AG10803 (cell line): ENCODE measurements around the gene IKZF1.

Experiments used
- DNase-seq: peaks from one replicate; pipeline ENCODE4 v3.0.0; 2010; ENCODE audit warnings: low read depth
- H3K4me3 ChIP-seq: 2 replicates; pipeline ENCODE4 v1.5.1; 2011; ENCODE audit warnings: mild to moderate bottlenecking, low read length, control low read depth
- TF ChIP-seq, protein P1 (sequence below): conservative IDR thresholded peaks from 2 replicates; pipeline ENCODE4 v1.5.1; 2011; ENCODE audit warnings: mild to moderate bottlenecking, low read length, control low read depth, inconsistent platforms

The IKZF1 gene

DNA sequence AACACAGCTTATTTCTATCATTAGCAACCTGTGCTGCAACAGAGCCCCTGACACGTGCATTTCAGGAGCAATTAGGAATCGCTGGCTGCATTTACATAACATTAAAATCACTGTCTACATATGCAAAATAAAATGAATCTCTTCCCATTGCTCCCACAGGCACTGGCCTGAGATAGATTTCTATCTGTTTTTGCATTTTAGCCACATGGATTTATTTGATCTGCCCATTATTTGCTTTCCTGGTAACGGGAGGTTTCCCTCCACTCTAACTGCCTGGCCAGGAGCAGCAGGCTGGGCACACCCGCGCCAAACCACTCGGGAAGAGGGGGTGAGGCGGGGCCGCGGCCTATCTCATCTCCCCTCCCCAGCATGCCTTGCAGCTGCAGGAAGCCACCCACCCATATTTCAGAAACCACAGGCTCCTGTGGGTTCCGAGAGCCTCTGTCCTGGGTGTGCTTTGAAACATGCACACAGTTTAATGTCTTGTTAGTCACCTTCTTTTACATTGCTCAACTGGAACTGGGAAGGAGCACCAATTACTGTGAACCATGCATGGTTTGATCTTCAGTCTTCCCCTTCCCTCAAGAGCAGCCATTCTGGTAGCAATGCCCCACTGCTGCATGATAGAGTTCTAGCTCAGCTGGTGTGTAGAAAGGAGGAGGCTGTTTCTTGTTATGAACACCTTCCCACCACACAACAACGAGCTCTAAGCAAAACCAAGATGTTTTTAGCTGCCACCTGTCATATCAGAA lies 37.7 kb upstream of the IKZF1 start:
- TF ChIP-seq, protein P1, sequence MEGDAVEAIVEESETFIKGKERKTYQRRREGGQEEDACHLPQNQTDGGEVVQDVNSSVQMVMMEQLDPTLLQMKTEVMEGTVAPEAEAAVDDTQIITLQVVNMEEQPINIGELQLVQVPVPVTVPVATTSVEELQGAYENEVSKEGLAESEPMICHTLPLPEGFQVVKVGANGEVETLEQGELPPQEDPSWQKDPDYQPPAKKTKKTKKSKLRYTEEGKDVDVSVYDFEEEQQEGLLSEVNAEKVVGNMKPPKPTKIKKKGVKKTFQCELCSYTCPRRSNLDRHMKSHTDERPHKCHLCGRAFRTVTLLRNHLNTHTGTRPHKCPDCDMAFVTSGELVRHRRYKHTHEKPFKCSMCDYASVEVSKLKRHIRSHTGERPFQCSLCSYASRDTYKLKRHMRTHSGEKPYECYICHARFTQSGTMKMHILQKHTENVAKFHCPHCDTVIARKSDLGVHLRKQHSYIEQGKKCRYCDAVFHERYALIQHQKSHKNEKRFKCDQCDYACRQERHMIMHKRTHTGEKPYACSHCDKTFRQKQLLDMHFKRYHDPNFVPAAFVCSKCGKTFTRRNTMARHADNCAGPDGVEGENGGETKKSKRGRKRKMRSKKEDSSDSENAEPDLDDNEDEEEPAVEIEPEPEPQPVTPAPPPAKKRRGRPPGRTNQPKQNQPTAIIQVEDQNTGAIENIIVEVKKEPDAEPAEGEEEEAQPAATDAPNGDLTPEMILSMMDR, result no peak
- no peak overlapping the region for H3K4me3 ChIP-seq
- no peak for DNase-seq

DNA sequence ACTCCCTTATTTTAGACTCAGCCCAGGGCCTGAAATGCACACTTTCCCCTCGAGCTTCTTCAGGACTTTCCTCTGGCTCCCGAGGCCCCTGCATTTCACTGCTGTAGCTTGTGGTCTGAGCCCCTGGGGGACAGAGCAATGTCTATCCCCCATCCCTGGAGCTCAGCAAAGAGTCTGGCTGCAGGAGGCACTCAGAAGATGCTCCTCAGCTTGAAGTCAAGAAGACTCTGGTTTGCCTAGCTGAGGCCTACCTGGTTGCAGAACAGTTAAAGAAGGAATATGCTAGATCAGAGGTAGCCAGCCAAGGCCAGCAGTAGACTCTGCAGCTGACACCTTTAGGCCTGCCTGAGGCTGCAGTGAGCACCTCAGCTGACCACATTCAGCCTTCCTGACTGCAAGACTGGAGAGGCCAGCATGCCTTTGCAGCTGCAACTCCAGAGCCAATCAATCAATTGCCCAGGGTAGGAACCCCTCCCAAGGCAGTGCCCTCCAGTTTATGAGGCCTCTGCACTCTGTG lies 36.9 kb upstream of the IKZF1 start:
- TF ChIP-seq, protein P1, result no peak
- no peak for DNase-seq
- no peak overlapping the region for H3K4me3 ChIP-seq

DNA sequence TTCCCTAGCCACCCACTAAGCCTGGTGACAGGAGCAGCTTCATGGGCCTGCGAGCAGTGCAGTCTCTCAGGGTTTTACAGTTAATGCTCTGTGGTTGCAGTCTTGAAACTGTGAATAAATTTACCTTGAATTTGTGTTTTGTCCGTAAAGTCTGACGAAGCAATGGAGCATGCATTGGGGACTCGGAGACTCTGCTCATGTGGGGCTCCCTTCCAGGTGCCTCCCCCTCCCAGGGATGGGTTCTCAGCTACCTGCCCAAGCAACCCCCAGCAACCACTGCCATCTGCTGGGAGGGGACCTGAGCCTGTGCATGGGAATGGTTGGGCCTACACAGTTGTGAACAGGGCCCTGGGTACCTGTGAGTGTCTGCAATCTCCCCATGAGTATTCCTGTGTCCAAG lies 36.3 kb upstream of the IKZF1 start:
- DNase-seq, result no peak
- H3K4me3 ChIP-seq, result no peak overlapping the region
- TF ChIP-seq, protein P1, result no peak

DNA sequence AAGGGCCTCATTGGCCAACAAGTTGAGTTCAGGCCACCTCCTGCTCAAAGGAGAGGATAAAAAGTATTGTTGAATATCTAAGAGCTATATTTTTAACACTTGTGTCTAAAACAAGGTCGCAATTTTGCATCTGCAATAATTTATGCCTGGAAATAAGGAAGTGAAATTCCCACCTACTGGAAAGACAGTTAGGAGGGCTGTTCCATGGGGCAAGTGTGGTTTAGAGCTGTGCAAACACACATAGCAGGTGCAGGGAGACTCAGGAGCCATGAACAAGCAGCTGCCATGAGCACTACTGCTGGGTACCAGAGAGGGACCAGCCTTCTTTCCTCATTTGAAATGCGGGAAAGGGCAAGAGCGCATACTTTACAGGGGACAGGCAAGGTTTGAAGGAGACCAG lies 35.5 kb upstream of the IKZF1 start:
- no peak overlapping the region for H3K4me3 ChIP-seq
- DNase-seq, result no peak
- TF ChIP-seq, protein P1, result no peak

DNA sequence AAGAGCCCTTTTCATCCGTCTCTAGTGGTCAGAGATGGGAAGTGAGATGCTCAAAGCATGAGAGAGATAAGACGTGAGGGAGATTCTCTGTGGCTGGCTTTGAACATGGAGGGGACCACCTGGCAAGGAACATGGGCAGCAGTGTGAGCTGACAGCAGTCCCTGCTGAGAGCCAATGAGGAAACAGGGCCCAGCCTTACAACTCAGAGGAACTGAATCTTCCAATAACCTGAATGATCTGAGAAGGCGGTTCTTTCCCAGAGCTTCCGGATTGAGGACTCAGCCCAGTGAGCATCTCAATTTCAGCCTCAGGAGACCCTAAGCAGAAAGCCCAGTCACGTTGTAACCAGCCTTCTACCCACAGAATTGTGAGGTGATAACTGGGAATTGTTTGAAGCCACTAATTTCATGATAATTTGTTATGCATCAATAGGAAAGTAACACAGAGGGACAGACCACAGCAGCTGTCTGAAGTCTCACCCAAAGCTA lies 33.9 kb upstream of the IKZF1 start:
- TF ChIP-seq, protein P1, result no peak
- H3K4me3 ChIP-seq, result no peak overlapping the region
- no peak for DNase-seq

DNA sequence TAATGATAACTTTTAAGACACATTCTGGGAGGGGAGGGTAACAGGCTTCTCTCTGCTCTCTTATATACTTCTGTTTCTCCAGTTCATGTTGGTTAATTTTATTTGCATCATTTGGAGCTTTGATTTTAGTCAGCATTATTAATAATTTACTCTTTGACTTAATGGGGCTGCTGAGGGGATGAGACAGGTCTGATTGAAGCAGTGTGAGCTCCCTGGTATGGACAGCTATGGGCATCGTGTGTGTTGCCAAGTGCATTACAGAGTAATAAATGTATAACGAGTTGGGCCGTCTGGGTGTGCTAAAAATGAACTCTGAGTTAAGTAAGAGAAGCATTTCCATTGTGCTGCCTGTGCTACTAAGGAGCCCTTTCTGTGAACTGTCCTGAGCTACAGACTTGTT lies 31.7 kb upstream of the IKZF1 start:
- no peak for DNase-seq
- TF ChIP-seq, protein P1, result no peak
- H3K4me3 ChIP-seq, result no peak overlapping the region

DNA sequence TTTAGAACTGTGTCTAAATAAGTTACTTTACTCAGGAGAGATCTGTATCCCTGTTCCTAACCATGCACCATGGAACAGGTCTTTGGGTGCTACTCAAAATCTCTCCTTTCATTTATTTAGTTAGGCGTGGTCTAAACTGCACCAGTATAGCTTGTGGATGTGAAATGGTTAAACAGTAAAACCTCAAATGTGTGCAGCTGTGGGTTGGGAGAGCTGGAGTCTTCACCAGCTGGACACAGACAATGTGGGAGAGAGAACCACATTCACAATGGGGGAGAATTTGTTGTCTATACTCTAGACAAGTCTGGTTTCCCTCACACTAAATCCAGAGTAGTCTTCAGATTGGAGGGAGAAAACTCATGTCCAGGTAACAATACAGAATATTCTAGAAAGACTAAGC lies 31.2 kb upstream of the IKZF1 start:
- no peak for DNase-seq
- no peak overlapping the region for H3K4me3 ChIP-seq
- TF ChIP-seq, protein P1, result no peak
